Esophagus muscularis mucosa (tissue), 4 donors: Measurements from ENCODE around the gene DOCK8. TPM values are rescaled to one million over a fixed set of nuclear protein-coding genes. Genes with fewer than 3 reads are reported as not detected.

Experiments
- DNase-seq: peaks from one replicate; pipeline ENCODE4 v3.0.0-alpha.2; 2017; ENCODE audit errors: extremely low spot score
- H3K27ac ChIP-seq, 4 donors: fragments of 200-600 bp; sonication (generic); replicated peaks in 1 of 4; 1 replicate in 3 of 4; 2 replicates in 1 of 4; pipeline ENCODE4 v1.5.1; 2016 to 2019; ENCODE audit warnings: mild to moderate bottlenecking in 1 of 4
- H3K27me3 ChIP-seq, 4 donors: fragments of 200-600 bp; sonication (generic); one replicate each; pipeline versions ENCODE4 v1.5.1 to v1.6.0; 2016 to 2019
- H3K36me3 ChIP-seq, 4 donors: fragments of 200-600 bp; sonication (generic); one replicate each; pipeline ENCODE4 v1.5.1; 2016 to 2019
- H3K4me1 ChIP-seq, 4 donors: fragments of 200-600 bp; sonication (generic); one replicate each; pipeline ENCODE4 v1.5.1; 2016 to 2019
- H3K4me3 ChIP-seq, 4 donors: fragments of 200-600 bp; sonication (generic); 1 replicate in 2 of 4; 2 replicates in 2 of 4; pipeline ENCODE4 v1.5.1; 2016 to 2019; ENCODE audit warnings: mild to moderate bottlenecking in 4 of 4, moderate library complexity in 1 of 4
- H3K9me3 ChIP-seq, 4 donors: fragments of 200-600 bp; sonication (generic); 1 replicate in 3 of 4; 2 replicates in 1 of 4; pipeline ENCODE4 v1.5.1; 2016 to 2019
- CTCF ChIP-seq, 3 experiments: fragments of 200-600 bp in 2 of 3; fragments of 450-650 bp in 1 of 3; sonication (generic) in 2 of 3; IDR thresholded peaks; one replicate each; pipeline ENCODE4 v1.5.1; 2017 to 2019; ENCODE audit warnings: antibody characterized with exemption in 3 of 3, mild to moderate bottlenecking in 2 of 3, moderate library complexity in 1 of 3
- EP300 ChIP-seq: sonication (generic); formaldehyde crosslinking; IDR thresholded peaks from one replicate; pipeline ENCODE4 v1.6.1; 2017; ENCODE audit warnings: antibody characterized with exemption
- POLR2A ChIP-seq: fragments of 450-650 bp; IDR thresholded peaks from one replicate; pipeline ENCODE4 v1.6.1; 2017; ENCODE audit warnings: antibody characterized with exemption, moderate library complexity, mild to moderate bottlenecking, low read depth
- POLR2AphosphoS5 ChIP-seq, 2 donors: sonication (generic); formaldehyde crosslinking; IDR thresholded peaks; one replicate each; pipeline ENCODE4 v1.6.1; 2017; ENCODE audit warnings: antibody characterized with exemption in 2 of 2
- WGBS: methylation state at CpG from one replicate; pipeline ENCODE4 v1.1.5; 2018; 5-methylcytosine and 5-hydroxymethylcytosine counted together
- intact Hi-C: fragments of 100-400 bp; cut with DNase I; formaldehyde crosslinking; loops from one replicate; pipeline ENCODE4 v1.15.1; 2023
- total RNA-seq, 4 donors: library from RNA; depleted of rRNA; stranded (reverse); fragments of >200 nt; gene quantifications; one replicate each; pipeline versions ENCODE4 v1.1.0 to v1.2.1, GENCODE V29; 2016

The DOCK8 gene
- total RNA-seq, 4 donors from 2014 or later: 45.1 to 72.8 (median 48.8) TPM

- TF ChIP-seq POLR2AphosphoS5 (IDR thresholded peaks at IDR 0.05) (no peak), CTCF (IDR thresholded peaks at IDR 0.05) (no peak), POLR2A (no peak), EP300 (no peak)
- no peaks in the 10 kb centered on the region for H3K4me1 ChIP-seq
- H3K9me3 ChIP-seq: no peaks in the 10 kb centered on the region
- no peaks in the 10 kb centered on the region for H3K27me3 ChIP-seq
- H3K36me3 ChIP-seq: peaks cover 0 to 90% (median 29%) of the 10 kb centered on the region in 4 donors
- H3K4me3 ChIP-seq: no peak overlapping the region
- no peak for DNase-seq
- WGBS: 80% methylated on average over 4 of the region's 4 CpGs
- no peak overlapping the region for H3K27ac ChIP-seq
- intact Hi-C loops: no loop called here
Observed at GRCh38 chr9:450561-450960, 235.9 kb downstream of the DOCK8 start.

- WGBS: 83% methylated on average over 3 of the region's 3 CpGs
- TF ChIP-seq POLR2AphosphoS5 (IDR thresholded peaks at IDR 0.05) (no peak), EP300 (no peak), CTCF (IDR thresholded peaks at IDR 0.05) (no peak), POLR2A (no peak)
- H3K4me3 ChIP-seq: no peak overlapping the region
- H3K27me3 ChIP-seq: no peaks in the 10 kb centered on the region
- H3K9me3 ChIP-seq: no peaks in the 10 kb centered on the region
- no peak for DNase-seq
- intact Hi-C loops: no loop called here
- no peaks in the 10 kb centered on the region for H3K4me1 ChIP-seq
- H3K36me3 ChIP-seq: peaks cover 0 to 88% (median 21%) of the 10 kb centered on the region in 4 donors
- no peak overlapping the region for H3K27ac ChIP-seq
Observed at GRCh38 chr9:453832-454231, 239.2 kb downstream of the DOCK8 start.

- no peak for DNase-seq
- Histone ChIP-seq H3K9me3 (no peaks in the 10 kb centered on the region), H3K4me3 (no peak overlapping the region), H3K27ac (no peak overlapping the region), H3K36me3 (peaks cover 0 to 67% (median 8%) of the 10 kb centered on the region in 4 donors), H3K4me1 (peaks cover 0 to 3% (median 0%) of the 10 kb centered on the region in 4 donors), H3K27me3 (no peaks in the 10 kb centered on the region)
- intact Hi-C loops: no loop called here
- WGBS: 89% methylated on average over 5 of the region's 6 CpGs
- TF ChIP-seq CTCF (IDR thresholded peaks at IDR 0.05) (no peak), EP300 (no peak), POLR2AphosphoS5 (IDR thresholded peaks at IDR 0.05) (no peak), POLR2A (no peak)
Observed at GRCh38 chr9:456365-456764, 241.7 kb downstream of the DOCK8 start.

GRCh38 chr9:458590-458989 is 243.9 kb downstream of the DOCK8 start:
- intact Hi-C loops: no loop called here
- Histone ChIP-seq H3K9me3 (no peaks in the 10 kb centered on the region), H3K4me1 (peaks cover 0 to 3% (median 0%) of the 10 kb centered on the region in 4 donors), H3K27me3 (no peaks in the 10 kb centered on the region), H3K36me3 (peaks cover 0 to 52% (median 6%) of the 10 kb centered on the region in 4 donors), H3K4me3 (no peak overlapping the region), H3K27ac (no peak overlapping the region)
- 86% methylated on average over 6 of the region's 6 CpGs for WGBS
- DNase-seq: no peak
- no peak for TF ChIP-seq POLR2A
- TF ChIP-seq EP300: no peak
- no peak for TF ChIP-seq CTCF (IDR thresholded peaks at IDR 0.05)
- TF ChIP-seq POLR2AphosphoS5 (IDR thresholded peaks at IDR 0.05): no peak
